ENCODE measurements around the gene KCNQ1. TPM values are rescaled to one million over a fixed set of nuclear protein-coding genes. Genes with fewer than 3 reads are reported as not detected.

KCNQ1 gene
- total and polyA plus RNA-seq, 2 donors (not counting 1 experiment from before 2014, with no cell fraction given): 21.5 to 28.8 TPM

DNA sequence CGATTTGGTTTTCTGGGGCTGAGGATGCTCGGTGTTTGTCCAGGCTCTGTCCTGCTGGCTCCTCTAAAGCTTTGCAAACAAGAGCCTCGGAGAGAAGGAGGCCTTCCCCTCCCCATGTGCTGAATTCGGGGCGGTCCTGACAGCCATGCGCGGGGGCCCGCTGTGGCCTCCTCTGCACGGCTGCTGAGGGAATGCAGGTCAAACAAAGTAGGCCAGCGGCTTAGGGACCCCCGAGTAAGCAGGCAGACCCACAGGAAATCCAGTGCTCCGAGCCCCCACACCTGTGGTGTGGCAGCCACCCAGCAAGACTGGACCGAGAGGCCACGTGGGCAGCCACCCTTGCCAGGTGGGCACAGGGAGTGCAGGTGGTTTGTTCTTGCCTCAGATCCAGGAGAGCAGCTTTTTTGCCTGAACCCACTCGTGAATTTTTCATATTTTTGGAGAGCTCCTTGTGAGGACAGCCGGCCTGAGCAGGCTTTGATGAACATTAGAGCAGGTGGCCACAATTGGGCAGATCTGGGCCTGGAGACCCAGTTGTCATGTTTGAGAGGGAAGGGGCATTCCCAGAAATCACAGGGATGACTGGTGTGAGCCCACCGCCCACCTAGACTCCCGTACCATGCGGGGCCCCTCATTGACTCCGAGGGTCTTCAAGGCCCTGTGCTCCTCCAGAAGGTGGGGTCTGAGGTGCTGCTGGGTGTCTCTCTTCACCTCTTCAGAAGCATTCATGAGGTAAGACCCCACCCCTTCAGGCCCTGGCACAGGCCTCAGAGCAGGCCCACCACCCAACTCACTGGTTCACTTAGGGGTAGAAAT, 298.0 kb downstream of the KCNQ1 start:
- POLR2A ChIA-PET: no interaction called here
- no peaks in the 10 kb centered on the region for H3K79me2 ChIP-seq (ENCODE audit: control insufficient read depth, insufficient read depth, low read length)
- no peak for DNase-seq
- 95% methylated on average over 20 of the region's 20 CpGs for WGBS (ENCODE audit: insufficient coverage)
- no peak overlapping the region for H3K27ac Mint-ChIP-seq
- H3K36me3 ChIP-seq (replicated peaks in 1 of 2; ENCODE audit: control extremely low read depth in 1 of 2, control insufficient read depth in 1 of 2, extremely low read depth in 1 of 2, insufficient read depth in 2 of 2, low read length in 1 of 2): no peaks in the 10 kb centered on the region
- H3K27me3 Mint-ChIP-seq: no peaks in the 10 kb centered on the region
- no peak overlapping the region for H3K4me3 Mint-ChIP-seq
- no peaks in the 10 kb centered on the region for H4K20me1 ChIP-seq (ENCODE audit: control insufficient read depth, insufficient read depth, low read length, poor library complexity, severe bottlenecking)
- no peaks in the 10 kb centered on the region for H3K9me3 Mint-ChIP-seq (ENCODE audit: insufficient read depth)
- no peaks in the 10 kb centered on the region for H3K9me3 ChIP-seq (ENCODE audit: control extremely low read depth in 1 of 3, control insufficient read depth in 2 of 3, insufficient read depth in 1 of 3, low read length in 2 of 3)
- no peak overlapping the region for H3K27ac ChIP-seq (ENCODE audit: low read length in 2 of 2)
- intact Hi-C loops (cut with micrococcal nuclease): no loop called here
- H2AFZ ChIP-seq (ENCODE audit: insufficient read depth, low read depth, low read length, poor library complexity, severe bottlenecking): no peak overlapping the region
- H3K4me3 ChIP-seq (ENCODE audit: control extremely low read depth in 1 of 5, extremely low read depth in 1 of 5, insufficient read depth in 1 of 5, low read depth in 2 of 5, low read length in 4 of 5): no peak overlapping the region
- no peak overlapping the region for H3K9ac ChIP-seq (ENCODE audit: low read length)
- no peak overlapping the region for H3K4me2 ChIP-seq (replicated peaks; ENCODE audit: low read depth, low read length, poor library complexity, severe bottlenecking)
- no peaks in the 10 kb centered on the region for H3K27me3 ChIP-seq (replicated peaks in 1 of 4; ENCODE audit: control extremely low read depth in 1 of 4, control insufficient read depth in 3 of 4, insufficient read depth in 4 of 4, low read length in 3 of 4)
- no peak for ATAC-seq (ENCODE audit: low read depth)
- CTCF ChIA-PET: no interaction called here
- TF ChIP-seq, protein P1, sequence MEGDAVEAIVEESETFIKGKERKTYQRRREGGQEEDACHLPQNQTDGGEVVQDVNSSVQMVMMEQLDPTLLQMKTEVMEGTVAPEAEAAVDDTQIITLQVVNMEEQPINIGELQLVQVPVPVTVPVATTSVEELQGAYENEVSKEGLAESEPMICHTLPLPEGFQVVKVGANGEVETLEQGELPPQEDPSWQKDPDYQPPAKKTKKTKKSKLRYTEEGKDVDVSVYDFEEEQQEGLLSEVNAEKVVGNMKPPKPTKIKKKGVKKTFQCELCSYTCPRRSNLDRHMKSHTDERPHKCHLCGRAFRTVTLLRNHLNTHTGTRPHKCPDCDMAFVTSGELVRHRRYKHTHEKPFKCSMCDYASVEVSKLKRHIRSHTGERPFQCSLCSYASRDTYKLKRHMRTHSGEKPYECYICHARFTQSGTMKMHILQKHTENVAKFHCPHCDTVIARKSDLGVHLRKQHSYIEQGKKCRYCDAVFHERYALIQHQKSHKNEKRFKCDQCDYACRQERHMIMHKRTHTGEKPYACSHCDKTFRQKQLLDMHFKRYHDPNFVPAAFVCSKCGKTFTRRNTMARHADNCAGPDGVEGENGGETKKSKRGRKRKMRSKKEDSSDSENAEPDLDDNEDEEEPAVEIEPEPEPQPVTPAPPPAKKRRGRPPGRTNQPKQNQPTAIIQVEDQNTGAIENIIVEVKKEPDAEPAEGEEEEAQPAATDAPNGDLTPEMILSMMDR (IDR thresholded peaks at IDR 0.05): no peak
- TF ChIP-seq EZH2 (IDR thresholded peaks at IDR 0.05; ENCODE audit: borderline replicate concordance, insufficient read depth, low read depth, low read length, poor library complexity, severe bottlenecking): no peak
- H3K4me1 Mint-ChIP-seq: no peaks in the 10 kb centered on the region
- H3K4me1 ChIP-seq (ENCODE audit: control insufficient read depth in 2 of 2, insufficient read depth in 2 of 2, low read length in 2 of 2): no peaks in the 10 kb centered on the region

- Histone ChIP-seq H3K27ac (ENCODE audit: low read length in 2 of 2) (no peak overlapping the region), H3K9ac (ENCODE audit: low read length) (no peak overlapping the region), H3K4me2 (replicated peaks; ENCODE audit: low read depth, low read length, poor library complexity, severe bottlenecking) (no peak overlapping the region), H3K4me1 (ENCODE audit: control insufficient read depth in 2 of 2, insufficient read depth in 2 of 2, low read length in 2 of 2) (no peaks in the 10 kb centered on the region), H2AFZ (ENCODE audit: insufficient read depth, low read depth, low read length, poor library complexity, severe bottlenecking) (no peak overlapping the region), H3K27me3 (replicated peaks in 1 of 4; ENCODE audit: control extremely low read depth in 1 of 4, control insufficient read depth in 3 of 4, insufficient read depth in 4 of 4, low read length in 3 of 4) (no peaks in the 10 kb centered on the region), H3K9me3 (ENCODE audit: control extremely low read depth in 1 of 3, control insufficient read depth in 2 of 3, insufficient read depth in 1 of 3, low read length in 2 of 3) (peaks cover 0 to under 1% (median 0%) of the 10 kb centered on the region in 3 donors), H4K20me1 (ENCODE audit: control insufficient read depth, insufficient read depth, low read length, poor library complexity, severe bottlenecking) (no peaks in the 10 kb centered on the region), H3K36me3 (replicated peaks in 1 of 2; ENCODE audit: control extremely low read depth in 1 of 2, control insufficient read depth in 1 of 2, extremely low read depth in 1 of 2, insufficient read depth in 2 of 2, low read length in 1 of 2) (no peaks in the 10 kb centered on the region), H3K4me3 (ENCODE audit: control extremely low read depth in 1 of 5, extremely low read depth in 1 of 5, insufficient read depth in 1 of 5, low read depth in 2 of 5, low read length in 4 of 5) (no peak overlapping the region), H3K79me2 (ENCODE audit: control insufficient read depth, insufficient read depth, low read length) (no peaks in the 10 kb centered on the region)
- no peaks in the 10 kb centered on the region for H3K9me3 Mint-ChIP-seq (ENCODE audit: insufficient read depth)
- 94% methylated on average over 19 of the region's 21 CpGs for WGBS (ENCODE audit: insufficient coverage)
- DNase-seq: no peak
- no peak for ATAC-seq (ENCODE audit: low read depth)
- no peak overlapping the region for H3K4me3 Mint-ChIP-seq
- no peaks in the 10 kb centered on the region for H3K27me3 Mint-ChIP-seq
- intact Hi-C loops (cut with micrococcal nuclease): no loop called here
- no peaks in the 10 kb centered on the region for H3K4me1 Mint-ChIP-seq
- TF ChIP-seq EZH2 (IDR thresholded peaks at IDR 0.05; ENCODE audit: borderline replicate concordance, insufficient read depth, low read depth, low read length, poor library complexity, severe bottlenecking): no peak
- TF ChIP-seq, protein P1 (IDR thresholded peaks at IDR 0.05): no peak
- H3K27ac Mint-ChIP-seq: no peak overlapping the region
- ChIA-PET CTCF (no interaction called here), POLR2A (no interaction called here)
These were observed 298.8 kb downstream of the KCNQ1 start for GRCh38 chr11:2743427-2744110.

Measured in B cell (primary cell).